ENCODE measurements around the gene CBX8. TPM values are rescaled to one million over a fixed set of nuclear protein-coding genes. Genes with fewer than 3 reads are reported as not detected.

The CBX8 gene
- total and polyA plus RNA-seq, 2 of the 13 experiments (the other 11 are each of a cell fraction or from before 2014, with no cell fraction given) = 0.34 to 12.6 TPM

DNA sequence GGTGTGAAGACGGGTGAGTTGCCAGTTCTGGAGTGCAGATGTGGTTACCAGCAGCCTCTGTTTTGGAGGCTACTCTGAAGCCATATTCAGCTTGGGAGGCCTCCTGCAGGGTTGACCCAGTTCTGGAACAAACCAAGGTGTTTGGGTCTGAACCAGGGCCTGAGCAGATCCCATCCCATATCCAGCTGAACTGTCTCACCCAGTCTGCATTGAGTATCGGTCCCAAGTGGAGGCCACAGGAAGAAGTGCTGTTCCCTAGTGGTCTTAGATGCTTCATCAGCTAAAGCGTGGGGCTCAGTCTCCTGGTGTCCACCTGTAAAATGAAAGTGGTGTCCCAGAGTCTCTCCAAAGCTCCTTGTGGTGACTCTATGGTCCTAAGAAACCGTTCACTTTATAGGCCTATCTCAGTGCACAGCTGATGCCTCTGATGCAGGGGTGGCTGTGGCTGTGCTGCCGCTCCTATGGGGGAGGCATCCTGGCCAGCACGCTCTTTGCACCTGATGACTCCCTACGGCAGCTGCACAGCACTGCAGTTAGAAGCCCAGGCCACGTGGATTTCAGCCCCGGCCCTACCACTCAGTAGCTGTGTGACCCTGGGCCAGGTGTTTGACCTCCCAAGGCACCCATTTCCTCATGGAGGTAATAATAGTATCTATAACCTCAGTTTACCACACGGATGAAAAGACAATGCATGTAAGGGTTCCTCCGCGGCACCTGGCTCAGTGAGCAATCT, 21.3 kb upstream of the CBX8 start (continued):
- TF ChIP-seq, protein P1, sequence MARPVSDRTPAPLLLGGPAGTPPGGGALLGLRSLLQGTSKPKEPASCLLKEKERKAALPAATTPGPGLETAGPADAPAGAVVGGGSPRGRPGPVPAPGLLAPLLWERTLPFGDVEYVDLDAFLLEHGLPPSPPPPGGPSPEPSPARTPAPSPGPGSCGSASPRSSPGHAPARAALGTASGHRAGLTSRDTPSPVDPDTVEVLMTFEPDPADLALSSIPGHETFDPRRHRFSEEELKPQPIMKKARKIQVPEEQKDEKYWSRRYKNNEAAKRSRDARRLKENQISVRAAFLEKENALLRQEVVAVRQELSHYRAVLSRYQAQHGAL (CRISPR knock-in tag; IDR thresholded peaks at IDR 0.05; ENCODE audit: not compliant biosample characterization) = no peak
- peak; percentile 70 for TF ChIP-seq MXD4 (CRISPR knock-in tag; IDR thresholded peaks at IDR 0.05)
- TF ChIP-seq NFYB (CRISPR knock-in tag; IDR thresholded peaks at IDR 0.05) = 0 out of 2 replicates have a peak, but pooled peaks have one; percentile 14
- TF ChIP-seq NRL (CRISPR knock-in tag; IDR thresholded peaks at IDR 0.05; ENCODE audit: borderline replicate concordance) = 0 out of 2 replicates have a peak, but pooled peaks have one; percentile 26
- TF ChIP-seq ZNF431 (CRISPR knock-in tag; IDR thresholded peaks at IDR 0.05; ENCODE audit: borderline replicate concordance, low read depth) = no peak
- no peak for TF ChIP-seq ZNF235 (CRISPR knock-in tag; IDR thresholded peaks at IDR 0.05; ENCODE audit: borderline replicate concordance)
- TF ChIP-seq MBNL3 (CRISPR knock-in tag; conservative IDR thresholded peaks at IDR 0.05) = no peak
- no peak for TF ChIP-seq SMARCC2 (IDR thresholded peaks at IDR 0.05)
- TF ChIP-seq REPIN1 (CRISPR knock-in tag; IDR thresholded peaks at IDR 0.05; ENCODE audit: borderline replicate concordance, low read depth) = no peak
- no peak for TF ChIP-seq RFX3 (CRISPR knock-in tag; IDR thresholded peaks at IDR 0.05)
- peak; percentile 49; the same call in 1 of the 3 replicates for TF ChIP-seq MXI1 (IDR thresholded peaks at IDR 0.05; ENCODE audit: borderline replicate concordance, low read depth, low read length)
- TF ChIP-seq CC2D1A (CRISPR knock-in tag; IDR thresholded peaks at IDR 0.05) = no peak
- no peak for TF ChIP-seq ZNF138 (CRISPR knock-in tag; IDR thresholded peaks at IDR 0.05; ENCODE audit: low read depth)
- TF ChIP-seq MYC (CRISPR knock-in tag; IDR thresholded peaks at IDR 0.05; ENCODE audit: borderline replicate concordance) = peak; percentile 91
- peak; percentile 45; the same call in 1 of the 2 replicates for TF ChIP-seq KDM5B (CRISPR knock-in tag; IDR thresholded peaks at IDR 0.05; ENCODE audit: borderline replicate concordance)
- peak; percentile 77 for TF ChIP-seq MED1 (CRISPR knock-in tag; IDR thresholded peaks at IDR 0.05)
- TF ChIP-seq, protein P2, sequence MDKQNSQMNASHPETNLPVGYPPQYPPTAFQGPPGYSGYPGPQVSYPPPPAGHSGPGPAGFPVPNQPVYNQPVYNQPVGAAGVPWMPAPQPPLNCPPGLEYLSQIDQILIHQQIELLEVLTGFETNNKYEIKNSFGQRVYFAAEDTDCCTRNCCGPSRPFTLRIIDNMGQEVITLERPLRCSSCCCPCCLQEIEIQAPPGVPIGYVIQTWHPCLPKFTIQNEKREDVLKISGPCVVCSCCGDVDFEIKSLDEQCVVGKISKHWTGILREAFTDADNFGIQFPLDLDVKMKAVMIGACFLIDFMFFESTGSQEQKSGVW (CRISPR knock-in tag; IDR thresholded peaks at IDR 0.05; ENCODE audit: borderline replicate concordance) = 0 out of 2 replicates have a peak, but pooled peaks have one; percentile 56
- TF ChIP-seq PLRG1 (conservative IDR thresholded peaks at IDR 0.05) = no peak
- no peak for TF ChIP-seq ZNF703 (CRISPR knock-in tag; IDR thresholded peaks at IDR 0.05; ENCODE audit: borderline replicate concordance)
- TF ChIP-seq U2AF2 (IDR thresholded peaks at IDR 0.05; ENCODE audit: low read depth, low read length) = no peak
- no peak; the same call in 1 of the 2 replicates for TF ChIP-seq ZNF335 (CRISPR knock-in tag; IDR thresholded peaks at IDR 0.05)
- no peak for TF ChIP-seq ARID2 (CRISPR knock-in tag; IDR thresholded peaks at IDR 0.05; ENCODE audit: borderline replicate concordance)

Data from HepG2 (cell line).